GM21737 (cell line): ENCODE results near the gene HMCN2.

Experiments
- ATAC-seq: cut with Tn5 transposase; IDR thresholded peaks from one replicate; pipeline ENCODE4 v1.9.1; 2021; ENCODE audit warnings: mild to moderate bottlenecking, moderate library complexity; ENCODE audit not compliant: unreplicated experiment

HMCN2 gene

DNA sequence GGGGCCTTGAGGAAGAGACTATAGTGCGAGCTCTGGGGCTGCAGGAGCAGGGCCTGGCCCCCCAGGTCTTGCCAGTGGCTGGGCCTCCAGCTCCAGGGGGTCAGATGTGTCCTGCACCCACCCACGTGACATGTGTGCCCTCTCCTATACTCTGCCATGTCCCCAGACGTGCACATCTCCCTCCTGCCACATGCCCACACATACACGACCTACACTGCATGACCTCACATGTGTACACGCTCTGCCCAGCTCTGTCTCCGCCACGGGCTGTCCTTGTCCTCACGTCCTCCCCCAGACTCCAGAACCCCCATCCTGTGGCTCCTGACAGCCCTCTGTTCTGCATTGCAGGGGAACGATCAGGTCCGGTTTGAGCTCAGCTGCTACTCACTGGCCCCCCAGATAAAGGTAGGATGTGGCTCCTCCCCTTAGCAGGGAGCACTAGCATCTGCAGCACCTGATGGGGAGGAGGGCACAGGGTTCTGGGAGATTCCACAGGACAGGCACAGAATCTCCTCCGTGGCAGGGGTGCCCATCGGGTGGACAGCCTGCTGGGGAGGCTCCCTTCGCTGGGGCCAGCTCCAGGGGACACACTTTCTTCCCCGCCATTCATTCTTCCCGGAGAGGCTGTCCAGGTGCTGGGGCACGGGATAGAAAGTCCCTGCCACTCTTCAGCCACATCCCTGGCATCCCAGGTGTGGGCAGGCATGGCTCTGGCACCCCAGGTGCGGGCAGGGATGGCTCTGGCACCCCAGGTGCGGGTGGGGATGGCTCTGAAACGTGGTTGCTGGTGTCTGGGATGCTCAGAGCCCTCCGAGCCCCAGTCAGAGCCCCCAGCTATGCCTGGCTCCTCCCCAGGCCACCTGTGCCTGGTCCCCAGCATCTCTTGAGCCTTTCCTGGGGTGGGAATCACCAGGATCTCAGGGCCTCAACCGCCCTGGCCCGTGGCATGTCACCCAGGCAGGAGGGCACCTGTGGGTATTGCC, 198.5 kb downstream of the HMCN2 start:
- ATAC-seq: no peak

DNA sequence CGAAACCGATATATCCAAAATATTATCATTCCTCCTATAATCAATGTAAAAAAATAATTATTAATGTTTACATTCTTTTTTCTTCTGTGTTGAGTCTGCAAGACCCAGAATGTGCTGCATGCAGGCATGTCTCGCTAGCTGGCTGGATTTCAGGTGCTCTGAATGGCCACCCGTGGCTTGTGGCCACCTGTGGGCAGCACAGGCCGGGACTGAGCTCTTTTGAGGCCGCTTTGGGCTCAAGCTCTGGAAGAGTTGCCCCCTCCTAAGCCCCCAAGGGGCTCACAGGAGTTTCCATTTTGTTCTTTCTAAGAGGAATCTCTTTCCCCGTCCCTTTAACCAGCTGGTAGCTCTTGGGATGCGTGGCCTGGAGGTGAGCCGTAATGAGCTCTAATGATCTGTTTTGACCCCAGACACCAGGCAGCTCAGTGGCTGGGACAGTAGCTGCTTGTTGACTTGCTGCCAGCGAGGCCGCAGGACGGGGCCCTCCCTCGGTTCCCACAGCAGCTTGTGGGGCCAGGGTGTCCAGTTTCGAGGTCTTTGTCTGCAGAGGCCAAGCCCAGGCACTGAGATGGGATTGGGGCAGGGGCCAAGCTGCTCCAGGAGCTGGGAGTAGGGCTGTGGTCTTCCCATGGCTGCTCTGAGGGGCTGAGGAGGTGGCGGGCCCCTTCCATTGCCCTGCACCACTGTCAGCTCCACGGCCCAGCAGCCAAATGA, 200.0 kb downstream of the HMCN2 start:
- no peak for ATAC-seq

GRCh38 chr9:130466537-130467217, 201.1 kb downstream of the HMCN2 start:
- ATAC-seq: no peak

GRCh38 chr9:130467316-130467715, 201.8 kb downstream of the HMCN2 start:
- no peak for ATAC-seq

GRCh38 chr9:130468566-130468965, 203.0 kb downstream of the HMCN2 start:
- ATAC-seq: no peak

DNA sequence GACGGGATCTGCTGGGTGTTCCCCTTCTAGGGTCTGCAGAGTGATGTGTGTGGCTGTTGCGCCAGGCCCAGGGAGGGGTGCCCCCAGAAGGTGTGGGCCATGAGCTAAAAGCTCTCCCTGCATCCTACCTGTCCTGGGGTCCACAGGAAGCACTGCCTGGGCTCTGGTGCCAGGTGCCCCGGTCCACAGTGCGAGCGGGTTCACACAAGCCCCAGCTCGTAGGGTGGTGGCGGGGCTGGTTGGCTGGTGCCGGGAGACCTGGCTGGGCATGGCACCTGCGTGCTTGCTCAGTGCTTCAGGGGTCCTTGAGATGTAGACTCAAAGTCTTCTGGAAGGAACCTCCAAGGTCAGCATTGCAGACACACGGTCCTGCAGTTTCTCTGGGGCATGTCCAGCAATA, 204.7 kb downstream of the HMCN2 start:
- no peak for ATAC-seq

- no peak for ATAC-seq
Measured at GRCh38 chr9:130470950-130471349, 205.4 kb downstream of the HMCN2 start.

GRCh38 chr9:130471411-130472183, 206.0 kb downstream of the HMCN2 start:
- ATAC-seq: no peak

- ATAC-seq: no peak
Measured at GRCh38 chr9:130472184-130472705, 206.7 kb downstream of the HMCN2 start.

GRCh38 chr9:130473009-130473408, 207.4 kb downstream of the HMCN2 start:
- ATAC-seq: no peak

GRCh38 chr9:130473566-130473965, 208.0 kb downstream of the HMCN2 start:
- no peak for ATAC-seq

DNA sequence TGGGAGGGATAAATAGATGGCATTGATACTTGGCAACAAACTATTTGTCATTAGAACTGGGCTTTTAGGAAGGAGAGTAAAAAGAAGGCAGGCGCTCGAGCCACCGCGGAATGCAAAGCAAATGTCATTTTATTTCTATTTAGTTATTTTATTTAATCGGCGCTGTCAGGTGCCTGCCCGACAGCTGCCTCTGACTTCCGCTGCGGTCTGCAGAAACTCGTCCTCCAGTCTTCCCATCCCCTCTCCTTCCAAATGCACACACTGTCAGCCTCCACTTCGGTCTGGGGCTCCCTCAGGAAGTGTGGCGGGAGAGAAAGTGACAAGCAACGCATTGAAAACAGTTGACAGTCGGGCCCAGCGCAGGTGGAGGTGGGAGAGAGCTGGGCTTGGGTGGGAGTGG, 208.5 kb downstream of the HMCN2 start:
- ATAC-seq: no peak

DNA sequence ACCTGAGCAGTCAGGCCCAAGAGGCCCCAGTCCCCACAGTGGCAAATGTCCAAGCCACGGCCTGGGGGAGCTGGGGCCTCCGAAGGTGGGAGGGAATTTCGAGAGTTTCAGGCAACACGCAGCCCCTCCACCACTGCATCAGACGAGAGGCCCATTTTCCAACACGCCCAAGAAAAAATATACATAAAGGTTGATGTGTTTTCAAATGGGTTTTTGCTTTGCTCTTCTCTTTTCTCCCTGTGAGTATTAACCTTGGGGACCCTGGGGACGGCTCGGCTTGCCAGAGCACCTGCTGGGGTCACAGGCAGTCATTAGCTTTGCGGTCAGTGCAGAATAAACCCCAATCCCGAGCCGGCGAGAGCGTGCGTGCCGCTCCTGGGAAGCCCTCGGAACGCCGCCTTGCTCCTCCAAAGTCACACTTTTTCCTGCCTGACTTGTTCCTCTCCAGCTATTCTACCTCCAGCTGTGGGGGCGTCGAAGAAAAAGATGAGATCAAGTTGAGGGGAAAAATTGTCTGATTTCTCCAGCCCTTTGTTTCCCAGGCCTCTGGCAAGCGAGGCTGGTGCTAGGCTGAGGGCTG, 210.7 kb downstream of the HMCN2 start:
- ATAC-seq: no peak

DNA sequence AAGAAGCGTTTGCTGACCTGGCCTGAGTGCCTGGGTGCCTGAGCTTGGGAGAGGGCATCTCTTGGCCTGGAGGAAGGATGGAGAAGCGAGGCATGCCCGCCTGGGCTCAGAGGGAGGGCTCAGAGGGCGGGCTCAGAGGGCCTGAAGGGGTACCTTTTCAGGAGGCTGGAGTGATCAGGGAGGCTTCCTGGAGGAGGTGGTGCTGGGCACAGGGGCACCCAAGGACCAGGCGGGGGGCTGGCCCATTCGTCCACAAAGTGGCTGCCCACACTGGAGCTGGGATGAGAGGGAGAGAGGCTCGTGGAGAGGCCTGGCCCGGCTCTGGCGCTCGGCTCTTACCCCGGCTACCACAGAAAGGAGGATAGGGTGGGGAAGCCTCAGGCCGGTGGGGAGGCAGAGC, 212.0 kb downstream of the HMCN2 start:
- ATAC-seq: no peak

DNA sequence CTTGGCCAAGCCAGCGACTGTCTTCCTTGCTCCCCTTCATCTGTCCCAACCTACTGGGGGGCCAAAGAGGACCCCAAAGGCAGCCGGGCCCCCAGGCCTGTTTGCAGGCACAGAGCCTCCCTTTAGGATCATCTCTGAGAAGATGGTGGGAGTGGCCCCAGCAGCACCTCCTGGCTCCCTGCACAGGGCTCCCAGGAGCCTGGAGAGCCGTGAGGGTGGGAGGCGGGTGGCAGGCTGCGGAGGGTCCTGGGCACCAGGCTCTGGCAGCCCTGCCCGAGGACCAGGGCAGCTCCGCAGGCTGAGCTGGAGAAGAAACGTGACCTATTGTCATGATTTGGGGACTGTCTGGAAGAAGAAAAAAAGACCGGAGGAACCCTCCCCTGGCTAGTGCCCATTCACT, 212.6 kb downstream of the HMCN2 start:
- no peak for ATAC-seq

- ATAC-seq: no peak
Measured at GRCh38 chr9:130478736-130479575, 213.4 kb downstream of the HMCN2 start.

DNA sequence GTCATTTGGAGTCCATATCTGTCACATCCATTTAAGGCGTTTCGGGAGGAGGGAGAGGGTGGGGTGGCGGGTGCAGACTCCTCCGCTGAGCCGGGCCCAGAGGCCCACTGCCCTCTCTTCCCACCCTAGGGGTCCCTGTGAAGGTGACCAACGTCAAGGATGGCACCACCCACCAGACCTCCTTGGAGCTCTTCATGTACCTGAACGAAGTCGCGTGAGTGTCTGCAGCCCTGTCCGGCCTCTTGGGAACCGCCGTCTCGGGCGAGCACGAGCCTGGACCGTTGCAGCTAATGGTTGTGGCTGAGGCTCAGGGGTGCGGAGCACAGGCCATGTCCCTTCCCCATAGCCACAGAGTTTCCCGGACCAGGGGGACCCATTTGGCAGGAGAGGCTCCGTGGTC, 214.0 kb downstream of the HMCN2 start:
- no peak for ATAC-seq

- no peak for ATAC-seq
Measured at GRCh38 chr9:130480673-130481072, 215.1 kb downstream of the HMCN2 start.

GRCh38 chr9:130482463-130482862, 216.9 kb downstream of the HMCN2 start:
- no peak for ATAC-seq
